Loucy (cell line): ENCODE data around the gene ZNF593OS.

Experiments used
- EZH2phosphoT487 ChIP-seq: fragments of 200-600 bp; IDR thresholded peaks from 2 replicates; pipeline ENCODE4 v1.6.1; 2018; ENCODE audit warnings: antibody characterized with exemption, mild to moderate bottlenecking, moderate library complexity, borderline replicate concordance
- TF ChIP-seq, protein P1 (sequence below): fragments of 200-600 bp; sonication (generic); conservative IDR thresholded peaks from 2 replicates; pipeline ENCODE4 v1.5.1; 2014; ENCODE audit warnings: mild to moderate bottlenecking, antibody characterized with exemption, low read length

DNA sequence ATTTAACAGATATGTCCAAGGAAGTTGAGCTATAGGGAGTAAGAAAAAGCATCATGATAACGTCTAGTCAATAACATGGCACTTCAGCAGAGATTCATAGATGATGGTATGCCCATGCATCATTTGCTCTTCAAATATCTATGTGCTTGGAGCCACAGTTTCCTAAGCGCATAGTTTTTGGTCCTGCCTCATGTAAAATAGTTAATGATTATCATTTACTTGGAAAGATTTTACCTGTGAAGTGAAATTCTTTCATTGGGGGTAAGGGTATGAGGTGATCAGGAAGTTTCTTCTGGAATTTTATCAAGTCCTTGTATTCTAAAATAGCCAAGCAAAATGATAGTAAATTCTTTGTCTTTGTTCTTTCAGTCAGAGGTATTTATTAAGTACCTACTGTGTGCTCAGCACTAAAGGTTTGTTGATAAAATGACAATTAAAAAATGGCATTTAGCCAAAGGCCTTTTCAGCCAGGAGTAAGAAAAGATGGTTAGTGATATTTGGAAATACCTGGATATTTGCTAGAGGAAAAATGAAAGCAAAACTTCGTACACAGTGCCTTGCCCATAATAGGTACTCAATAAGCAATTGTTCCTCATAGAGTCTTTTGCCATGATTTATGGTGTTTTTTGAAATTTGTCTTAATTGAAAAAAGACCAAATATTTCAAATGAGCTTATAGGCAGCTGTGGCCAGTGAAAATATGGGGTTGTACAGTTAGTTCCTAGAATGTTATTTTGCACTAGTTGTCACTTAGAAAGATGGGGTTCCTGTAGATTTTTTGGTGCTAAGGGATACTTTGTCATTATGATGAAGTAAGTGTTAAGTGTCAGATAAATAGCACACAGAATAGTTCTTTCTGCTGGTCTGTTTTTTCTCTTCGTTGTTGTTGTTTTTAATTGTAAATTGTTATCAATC, 47.0 kb downstream of the ZNF593OS start:
- TF ChIP-seq, protein P1, sequence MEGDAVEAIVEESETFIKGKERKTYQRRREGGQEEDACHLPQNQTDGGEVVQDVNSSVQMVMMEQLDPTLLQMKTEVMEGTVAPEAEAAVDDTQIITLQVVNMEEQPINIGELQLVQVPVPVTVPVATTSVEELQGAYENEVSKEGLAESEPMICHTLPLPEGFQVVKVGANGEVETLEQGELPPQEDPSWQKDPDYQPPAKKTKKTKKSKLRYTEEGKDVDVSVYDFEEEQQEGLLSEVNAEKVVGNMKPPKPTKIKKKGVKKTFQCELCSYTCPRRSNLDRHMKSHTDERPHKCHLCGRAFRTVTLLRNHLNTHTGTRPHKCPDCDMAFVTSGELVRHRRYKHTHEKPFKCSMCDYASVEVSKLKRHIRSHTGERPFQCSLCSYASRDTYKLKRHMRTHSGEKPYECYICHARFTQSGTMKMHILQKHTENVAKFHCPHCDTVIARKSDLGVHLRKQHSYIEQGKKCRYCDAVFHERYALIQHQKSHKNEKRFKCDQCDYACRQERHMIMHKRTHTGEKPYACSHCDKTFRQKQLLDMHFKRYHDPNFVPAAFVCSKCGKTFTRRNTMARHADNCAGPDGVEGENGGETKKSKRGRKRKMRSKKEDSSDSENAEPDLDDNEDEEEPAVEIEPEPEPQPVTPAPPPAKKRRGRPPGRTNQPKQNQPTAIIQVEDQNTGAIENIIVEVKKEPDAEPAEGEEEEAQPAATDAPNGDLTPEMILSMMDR = no peak
- TF ChIP-seq EZH2phosphoT487 = no peak
